GM21717 (cell line): ENCODE results near the gene EHMT1.
"Not testable (repeated sequence)": the region's sequence is repeated elsewhere in the genome, so short reads cannot be mapped to it uniquely, and the experiment has no call there.

Experiments used
- ATAC-seq: cut with Tn5 transposase; IDR thresholded peaks from one replicate; pipeline ENCODE4 v1.9.1; 2021; ENCODE audit warnings: mild to moderate bottlenecking, moderate library complexity; ENCODE audit not compliant: unreplicated experiment

The EHMT1 gene

GRCh38 chr9:137715321-137715720 is 96.5 kb downstream of the EHMT1 start:
- ATAC-seq = no peak

DNA sequence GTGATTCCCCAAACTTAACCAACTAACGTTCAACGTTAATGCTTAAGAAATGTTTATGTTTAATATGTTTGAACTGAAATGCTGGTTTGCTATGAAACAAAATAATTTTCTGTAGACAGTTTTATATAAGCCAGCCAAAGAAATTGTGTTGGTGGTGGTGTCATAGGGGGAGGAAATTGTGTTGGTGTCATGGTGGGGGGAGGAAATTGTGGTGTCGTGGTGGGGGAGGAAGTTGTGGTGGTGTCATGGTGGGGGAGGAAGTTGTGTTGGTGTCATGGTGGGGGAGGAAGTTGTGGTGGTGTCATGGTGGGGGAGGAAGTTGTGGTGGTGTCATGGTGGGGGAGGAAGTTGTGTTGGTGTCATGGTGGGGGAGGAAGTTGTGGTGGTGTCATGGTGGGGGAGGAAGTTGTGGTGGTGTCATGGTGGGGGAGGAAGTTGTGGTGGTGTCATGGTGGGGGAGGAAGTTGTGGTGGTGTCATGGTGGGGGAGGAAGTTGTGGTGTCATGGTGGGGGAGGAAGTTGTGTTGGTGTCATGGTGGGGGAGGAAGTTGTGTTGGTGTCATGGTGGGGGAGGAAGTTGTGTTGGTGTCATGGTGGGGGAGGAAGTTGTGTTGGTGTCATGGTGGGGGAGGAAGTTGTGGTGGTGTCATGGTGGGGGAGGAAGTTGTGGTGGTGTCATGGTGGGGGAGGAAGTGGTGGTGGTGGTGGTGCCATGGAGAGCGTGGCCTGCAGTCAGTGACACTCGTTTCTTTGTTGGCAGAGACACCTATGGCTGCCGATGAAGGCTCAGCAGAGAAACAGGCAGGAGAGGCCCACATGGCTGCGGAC is 97.3 kb downstream of the EHMT1 start:
- ATAC-seq = not testable (repeated sequence)

DNA sequence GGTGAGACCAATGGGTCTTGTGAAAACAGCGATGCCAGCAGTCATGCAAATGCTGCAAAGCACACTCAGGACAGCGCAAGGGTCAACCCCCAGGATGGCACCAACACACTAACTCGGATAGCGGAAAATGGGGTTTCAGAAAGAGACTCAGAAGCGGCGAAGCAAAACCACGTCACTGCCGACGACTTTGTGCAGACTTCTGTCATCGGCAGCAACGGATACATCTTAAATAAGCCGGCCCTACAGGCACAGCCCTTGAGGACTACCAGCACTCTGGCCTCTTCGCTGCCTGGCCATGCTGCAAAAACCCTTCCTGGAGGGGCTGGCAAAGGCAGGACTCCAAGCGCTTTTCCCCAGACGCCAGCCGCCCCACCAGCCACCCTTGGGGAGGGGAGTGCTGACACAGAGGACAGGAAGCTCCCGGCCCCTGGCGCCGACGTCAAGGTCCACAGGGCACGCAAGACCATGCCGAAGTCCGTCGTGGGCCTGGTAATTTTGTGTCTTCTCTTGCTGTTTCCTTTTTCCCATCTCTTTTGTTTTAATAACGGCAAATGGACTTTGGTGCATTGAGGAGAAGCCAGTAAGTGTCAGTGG is 98.0 kb downstream of the EHMT1 start:
- ATAC-seq = no peak

DNA sequence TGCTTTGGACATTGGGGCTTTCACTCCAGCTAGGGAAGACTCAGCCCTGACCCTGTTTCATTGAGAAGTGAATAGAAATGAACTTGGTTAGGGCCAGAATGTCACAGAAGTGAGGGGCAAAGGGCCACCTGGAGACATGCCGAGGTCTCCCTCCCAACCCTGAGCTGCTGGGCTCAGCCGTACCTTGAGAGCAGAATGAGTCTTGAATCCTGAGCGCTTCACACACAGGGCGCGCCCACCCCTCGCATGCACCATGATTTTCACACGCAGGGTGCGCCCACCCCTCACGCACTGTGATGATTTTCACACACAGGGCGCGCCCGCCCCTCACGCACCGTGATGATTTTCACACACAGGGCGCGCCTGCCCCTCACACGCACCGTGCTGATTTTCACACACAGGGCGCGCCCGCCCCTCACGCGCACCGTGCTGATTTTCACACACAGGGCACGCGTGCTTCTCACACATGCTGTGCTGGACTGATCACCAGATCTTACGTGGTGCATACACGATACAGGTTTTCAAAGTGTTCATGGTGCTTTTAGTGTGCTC is 99.0 kb downstream of the EHMT1 start:
- ATAC-seq = no peak

DNA sequence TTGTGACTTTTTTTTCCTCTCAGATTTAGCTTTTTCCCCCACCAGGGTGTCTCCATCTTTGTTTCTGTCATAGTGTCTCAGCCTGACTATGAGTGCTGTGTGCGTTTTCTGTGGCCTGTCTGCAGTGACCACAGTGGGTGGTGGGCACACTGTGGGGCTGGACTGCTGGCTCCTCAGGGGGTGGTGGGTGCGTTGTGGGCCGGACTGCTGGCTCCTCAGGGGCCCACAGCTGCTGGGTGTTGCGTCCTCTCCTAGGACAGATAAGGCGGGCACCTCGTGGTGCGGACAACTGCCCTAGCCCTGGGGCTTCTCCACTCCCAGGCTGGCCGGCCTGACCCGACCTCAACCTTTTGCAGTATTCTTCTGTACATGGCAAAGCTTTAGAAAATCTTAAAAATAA is 100.4 kb downstream of the EHMT1 start:
- ATAC-seq = no peak

DNA sequence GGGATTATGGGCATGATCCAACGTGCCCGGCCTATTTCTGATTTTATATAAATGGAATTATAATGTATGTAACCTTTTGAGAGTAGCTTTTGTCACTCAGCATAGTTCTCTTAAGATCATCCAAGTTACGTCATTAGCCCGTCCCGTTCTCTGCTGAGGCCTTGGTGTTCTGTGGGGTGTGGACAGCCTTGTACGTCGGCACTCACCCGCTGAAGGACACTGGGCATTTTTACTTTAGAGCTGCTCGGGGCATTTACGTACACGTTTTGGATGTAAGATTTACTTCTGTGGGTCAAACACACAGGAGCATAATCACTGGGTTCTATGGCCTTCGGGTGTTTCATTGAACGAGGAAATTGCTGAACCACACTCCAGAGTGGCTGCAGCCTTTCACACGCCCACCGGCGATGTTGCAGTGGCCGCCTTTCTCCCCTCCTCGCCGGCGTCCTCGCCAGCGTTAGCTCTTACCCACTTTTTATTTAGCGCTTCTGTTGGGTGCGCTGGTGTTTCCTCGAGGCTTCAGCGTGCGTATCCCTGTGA is 101.8 kb downstream of the EHMT1 start:
- ATAC-seq = no peak

DNA sequence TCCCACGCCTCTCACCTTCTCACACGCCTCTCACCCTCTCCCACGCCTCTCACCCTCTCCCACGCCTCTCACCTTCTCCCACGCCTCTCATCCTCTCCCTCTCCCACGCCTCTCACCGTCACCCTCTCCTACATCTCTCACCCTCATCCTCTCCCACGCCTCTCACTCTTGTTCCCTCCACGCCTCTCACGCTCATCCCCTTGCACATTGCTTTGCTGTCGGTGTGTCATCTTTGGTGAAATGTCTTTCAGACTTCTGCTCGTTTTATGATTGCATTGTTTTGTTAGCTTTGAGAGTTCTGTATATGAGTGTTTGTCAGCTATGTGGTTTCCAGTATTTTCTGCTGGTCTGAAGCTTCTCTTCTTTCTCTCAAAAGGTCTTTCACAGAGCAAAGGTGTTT is 102.7 kb downstream of the EHMT1 start:
- ATAC-seq = no peak

- no peak for ATAC-seq
Observed at GRCh38 chr9:137721899-137722298, 103.1 kb downstream of the EHMT1 start.

- no peak for ATAC-seq
Observed at GRCh38 chr9:137722481-137722880, 103.7 kb downstream of the EHMT1 start.

DNA sequence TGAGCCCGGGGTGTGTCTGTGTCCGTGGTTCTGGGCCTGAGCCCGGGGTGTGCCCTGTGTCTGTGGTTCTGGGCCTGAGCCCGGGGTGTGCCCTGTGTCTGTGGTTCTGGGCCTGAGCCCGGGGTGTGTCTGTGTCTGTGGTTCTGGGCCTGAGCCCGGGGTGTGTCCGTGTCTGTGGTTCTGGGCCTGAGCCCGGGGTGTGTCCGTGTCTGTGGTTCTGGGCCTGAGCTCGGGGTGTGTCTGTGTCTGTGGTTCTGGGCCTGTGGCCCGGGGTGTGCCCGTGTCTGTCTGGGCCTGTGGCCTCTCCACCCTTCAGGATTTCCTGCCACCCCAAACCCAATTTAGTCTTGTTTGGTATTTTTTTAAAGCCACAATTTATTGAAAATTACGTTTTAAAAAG is 104.6 kb downstream of the EHMT1 start:
- not testable (repeated sequence) for ATAC-seq

DNA sequence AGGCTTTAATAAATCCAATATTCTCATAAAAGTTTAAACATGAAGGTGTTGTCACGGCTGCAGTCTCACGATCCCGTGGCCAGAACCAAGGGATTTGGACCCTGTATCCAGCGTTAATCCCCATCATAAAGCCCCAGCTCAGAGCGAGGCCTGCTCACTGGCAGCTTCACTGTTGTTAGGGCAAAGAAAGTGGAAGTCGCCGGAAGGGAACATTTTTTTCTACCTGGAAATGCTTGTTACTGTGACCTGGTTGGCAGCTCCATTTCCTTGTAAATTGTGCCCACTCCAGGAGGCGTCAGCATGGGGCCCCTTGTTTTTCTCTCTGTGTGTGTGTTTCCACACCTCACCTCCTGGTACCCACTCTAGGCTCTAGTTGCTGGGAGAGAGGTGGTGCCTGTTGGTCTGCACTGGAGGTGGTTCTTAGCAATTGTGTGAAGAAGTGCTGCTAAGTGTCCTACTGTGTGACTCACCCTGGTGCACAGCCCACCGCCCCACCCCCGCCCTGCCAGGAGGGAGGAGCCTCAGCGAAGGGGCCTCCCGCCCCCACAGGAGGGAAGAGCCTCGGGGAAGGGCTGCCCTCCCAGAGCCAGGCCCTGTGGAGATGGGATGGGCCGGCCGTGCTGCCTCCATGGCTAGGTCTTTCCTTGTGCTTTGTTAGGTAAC is 105.1 kb downstream of the EHMT1 start:
- no peak for ATAC-seq

- no peak for ATAC-seq
Observed at GRCh38 chr9:137724818-137725240, 106.0 kb downstream of the EHMT1 start.

DNA sequence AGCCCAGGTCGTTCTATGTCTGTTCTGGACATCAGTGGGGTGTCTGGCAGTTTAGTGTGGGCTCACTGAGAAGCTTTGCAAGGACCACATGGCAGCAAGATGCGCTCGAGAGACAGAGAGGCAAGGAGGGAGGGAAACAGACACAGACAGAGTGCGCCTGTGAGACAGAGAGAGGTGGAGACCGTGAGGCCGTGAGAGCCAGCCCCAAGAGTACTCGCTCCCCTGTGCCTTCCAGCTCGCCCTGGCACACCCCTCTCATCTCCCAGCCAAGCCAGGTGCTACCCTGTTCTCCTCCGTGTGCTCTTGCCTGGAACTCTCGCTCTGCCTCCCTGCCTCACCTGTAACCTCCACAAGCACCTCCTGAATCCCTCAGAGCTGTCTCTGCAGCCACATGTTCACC is 106.8 kb downstream of the EHMT1 start:
- ATAC-seq = no peak

GRCh38 chr9:137726336-137726735 is 107.5 kb downstream of the EHMT1 start:
- peak; percentile 80 for ATAC-seq

DNA sequence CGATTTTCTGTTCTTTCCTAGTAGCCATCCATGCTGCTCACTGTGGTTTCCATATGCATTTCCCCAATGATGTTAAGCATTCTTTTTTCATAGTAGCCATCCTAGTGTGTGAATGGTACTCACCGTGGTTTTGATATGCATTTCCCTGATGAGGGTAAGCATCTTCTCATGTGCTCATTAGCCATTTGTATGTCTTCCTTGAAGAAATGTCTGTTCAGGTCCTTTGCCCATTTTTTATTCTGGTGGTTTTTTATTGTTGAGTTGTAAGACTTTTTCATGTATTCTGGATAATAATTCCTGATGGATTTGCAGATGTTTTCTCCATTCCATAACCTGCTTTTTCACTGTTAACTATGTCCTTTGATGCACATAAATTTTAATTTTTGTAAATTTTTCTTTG is 108.0 kb downstream of the EHMT1 start:
- ATAC-seq = no peak

DNA sequence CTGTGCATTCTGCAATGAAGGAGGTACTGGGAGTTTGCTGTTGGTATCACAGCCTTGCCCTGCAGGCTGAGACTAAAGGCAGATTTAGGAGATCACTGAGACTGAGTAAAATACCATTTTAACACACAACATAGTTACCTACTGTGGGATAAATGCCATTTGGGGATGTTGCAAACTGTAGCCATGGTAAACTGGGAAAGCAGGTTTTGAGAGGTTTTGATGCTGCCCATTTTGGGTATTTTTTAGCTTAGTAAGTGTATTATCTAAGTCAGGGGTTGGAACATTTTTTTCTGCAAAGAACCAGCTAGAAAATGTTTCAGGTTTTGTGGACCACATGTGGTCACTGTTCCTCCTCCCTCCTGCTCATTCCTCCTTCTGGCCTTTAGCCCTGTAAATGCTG is 108.9 kb downstream of the EHMT1 start:
- ATAC-seq = no peak

DNA sequence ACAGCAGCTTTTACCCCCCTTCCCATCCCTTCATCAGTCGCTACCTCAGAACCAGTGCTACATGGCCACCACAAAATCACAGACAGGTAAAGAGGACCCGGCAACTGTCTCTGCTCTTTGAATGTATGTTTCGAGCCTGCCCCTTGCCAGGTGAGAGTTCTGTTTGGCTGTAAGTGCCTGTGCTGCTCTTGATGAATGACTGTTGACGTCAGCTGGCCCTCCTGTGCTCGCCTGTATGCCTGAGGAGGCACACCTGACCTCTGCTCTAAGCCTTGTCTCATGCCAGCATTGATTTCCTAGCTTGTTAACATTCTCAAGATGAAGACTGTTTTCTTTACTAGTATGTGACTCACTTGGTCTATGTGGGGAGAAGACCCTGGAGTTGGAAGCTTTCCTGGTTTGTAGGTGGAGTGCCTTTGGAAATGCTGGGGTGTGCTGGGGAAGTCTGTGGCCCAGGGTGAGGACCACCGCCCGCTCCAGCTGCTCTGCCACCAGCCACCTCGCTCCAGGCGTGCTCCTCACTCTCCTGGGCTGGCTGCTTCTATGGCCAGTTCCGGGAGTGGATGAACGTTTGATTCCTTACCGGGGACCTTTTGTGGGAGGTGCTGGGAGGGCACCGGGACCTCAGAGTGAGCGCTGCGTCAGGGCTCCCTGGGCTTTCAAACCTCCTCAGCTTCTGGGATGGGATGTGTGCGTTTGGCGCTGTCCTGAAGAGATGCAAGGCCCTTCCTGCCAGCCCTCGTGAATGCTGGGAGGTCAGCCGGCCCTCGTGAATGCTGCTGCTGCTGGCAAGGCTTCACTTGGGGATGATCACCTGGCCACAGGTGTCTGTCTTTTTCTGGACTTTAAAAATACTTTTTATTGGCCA is 109.9 kb downstream of the EHMT1 start:
- no peak for ATAC-seq

GRCh38 chr9:137731216-137731946 is 112.6 kb downstream of the EHMT1 start:
- no peak for ATAC-seq

- ATAC-seq = no peak
Observed at GRCh38 chr9:137731947-137732813, 113.4 kb downstream of the EHMT1 start.
